Suprapubic skin (tissue), 4 donors: Measurements from ENCODE around the gene PTX4.

Source experiments
- CTCF ChIP-seq, 2 donors: fragments of 200-600 bp in 1 of 2; fragments of 450-650 bp in 1 of 2; sonication (generic) in 1 of 2; IDR thresholded peaks; one replicate each; pipeline ENCODE4 v1.5.1; 2016 to 2019; ENCODE audit warnings: antibody characterized with exemption in 2 of 2, mild to moderate bottlenecking in 1 of 2, moderate library complexity in 1 of 2
- EP300 ChIP-seq: sonication (generic); formaldehyde crosslinking; IDR thresholded peaks from one replicate; pipeline ENCODE4 v1.6.1; 2017; ENCODE audit warnings: antibody characterized with exemption
- POLR2A ChIP-seq, 2 donors: fragments of 450-650 bp; IDR thresholded peaks; one replicate each; pipeline ENCODE4 v1.6.1; 2017; ENCODE audit warnings: antibody characterized with exemption in 2 of 2, mild to moderate bottlenecking in 2 of 2, moderate library complexity in 2 of 2
- POLR2AphosphoS5 ChIP-seq, 3 donors: sonication (generic); formaldehyde crosslinking; IDR thresholded peaks; one replicate each; pipeline ENCODE4 v1.6.1; 2017; ENCODE audit warnings: antibody characterized with exemption in 3 of 3

- TF ChIP-seq POLR2AphosphoS5 (IDR thresholded peaks at IDR 0.05) (no peak), CTCF (IDR thresholded peaks at IDR 0.05) (no peak), POLR2A (IDR thresholded peaks at IDR 0.05) (no peak), EP300 (no peak)
Measured at GRCh38 chr16:1468426-1468810, 20.3 kb downstream of the PTX4 start.
